Neuronal stem cell (in vitro differentiated cells): ENCODE data around the gene ADAMTS13.

Experiments
- DNase-seq: peaks from one replicate; pipeline ENCODE4 v3.0.0-alpha.2; 2013; ENCODE audit warnings: low spot score
- H2AFZ ChIP-seq: one replicate; pipeline ENCODE4 v1.6.1; 2013; ENCODE audit warnings: mild to moderate bottlenecking, low read length, inconsistent platforms
- H2AK5ac ChIP-seq: 2 replicates; pipeline ENCODE4 v1.6.1; 2013; ENCODE audit warnings: low read depth, mild to moderate bottlenecking, inconsistent platforms, low read length, moderate library complexity, mixed read lengths
- H2BK120ac ChIP-seq: 2 replicates; pipeline ENCODE4 v1.6.1; 2013; ENCODE audit warnings: low read depth, mild to moderate bottlenecking, inconsistent platforms, low read length, moderate library complexity, mixed read lengths
- H2BK12ac ChIP-seq: one replicate; pipeline ENCODE4 v1.6.1; 2013; ENCODE audit warnings: low read length, inconsistent platforms
- H2BK15ac ChIP-seq: 2 replicates; pipeline ENCODE4 v1.6.1; 2013; ENCODE audit warnings: mild to moderate bottlenecking, low read length, inconsistent platforms, mixed read lengths
- H2BK5ac ChIP-seq: one replicate; pipeline ENCODE4 v1.6.1; 2013; ENCODE audit warnings: inconsistent platforms, mild to moderate bottlenecking, low read length, moderate library complexity
- H3K14ac ChIP-seq: one replicate; pipeline ENCODE4 v1.6.1; 2013; ENCODE audit warnings: low read length, inconsistent platforms
- H3K18ac ChIP-seq: 2 replicates; pipeline ENCODE4 v1.6.1; 2013; ENCODE audit warnings: low read length, inconsistent platforms
- H3K23ac ChIP-seq: 2 replicates; pipeline ENCODE4 v1.6.1; 2013; ENCODE audit warnings: low read depth, mild to moderate bottlenecking, mixed read lengths, low read length, inconsistent platforms; ENCODE audit not compliant: poor library complexity
- H3K27ac ChIP-seq: replicated peaks from 3 replicates; pipeline ENCODE4 v1.5.1; 2013; ENCODE audit warnings: low read length, inconsistent platforms
- H3K27me3 ChIP-seq, 3 experiments: 2 replicates each; pipeline ENCODE4 v1.6.1; 2013; ENCODE audit warnings: low read length in 3 of 3, mild to moderate bottlenecking in 2 of 3, inconsistent platforms in 1 of 3, low read depth in 1 of 3, mixed read lengths in 1 of 3, moderate library complexity in 1 of 3; ENCODE audit not compliant: control insufficient read depth in 3 of 3, insufficient read depth in 3 of 3
- H3K36me3 ChIP-seq, 2 donors: replicated peaks in 1 of 2; 2 replicates each; pipeline ENCODE4 v1.6.1; 2013; ENCODE audit warnings: low read length in 2 of 2; ENCODE audit not compliant: control insufficient read depth in 2 of 2, insufficient read depth in 2 of 2
- H3K4ac ChIP-seq: 2 replicates; pipeline ENCODE4 v1.6.1; 2013; ENCODE audit warnings: inconsistent platforms, mild to moderate bottlenecking, low read length, moderate library complexity
- H3K4me1 ChIP-seq, 2 donors: 1 replicate in 1 of 2; 2 replicates in 1 of 2; pipeline ENCODE4 v1.6.1; 2013; ENCODE audit warnings: low read length in 2 of 2, low read depth in 1 of 2; ENCODE audit not compliant: control insufficient read depth in 2 of 2, insufficient read depth in 1 of 2
- H3K4me2 ChIP-seq: one replicate; pipeline ENCODE4 v1.6.1; 2013; ENCODE audit warnings: mild to moderate bottlenecking, low read length, inconsistent platforms; ENCODE audit not compliant: insufficient read depth, poor library complexity, severe bottlenecking
- H3K4me3 ChIP-seq, 2 donors: 2 replicates each; pipeline ENCODE4 v1.5.1; 2013; ENCODE audit warnings: low read length in 2 of 2, mild to moderate bottlenecking in 2 of 2, inconsistent platforms in 1 of 2, moderate library complexity in 1 of 2
- H3K79me1 ChIP-seq: one replicate; pipeline ENCODE4 v1.6.1; 2013; ENCODE audit warnings: low read depth, mild to moderate bottlenecking, inconsistent platforms, low read length, moderate library complexity
- H3K9ac ChIP-seq: one replicate; pipeline ENCODE4 v1.6.1; 2013; ENCODE audit warnings: mild to moderate bottlenecking, low read depth, low read length, inconsistent platforms; ENCODE audit not compliant: poor library complexity
- H3K9me3 ChIP-seq, 2 donors: replicated peaks in 1 of 2; 2 replicates each; pipeline versions ENCODE3 to v1.6.1; 2013; ENCODE audit warnings: low read length in 2 of 2, mild to moderate bottlenecking in 2 of 2, inconsistent platforms in 1 of 2, low read depth in 1 of 2, mixed read lengths in 1 of 2, moderate library complexity in 1 of 2; ENCODE audit not compliant: control insufficient read depth in 2 of 2, insufficient read depth in 1 of 2
- H4K8ac ChIP-seq: one replicate; pipeline ENCODE4 v1.6.1; 2013; ENCODE audit warnings: low read depth, mild to moderate bottlenecking, inconsistent platforms, low read length, moderate library complexity
- H4K91ac ChIP-seq: one replicate; pipeline ENCODE4 v1.6.1; 2013; ENCODE audit warnings: low read length, low read depth, mild to moderate bottlenecking, inconsistent platforms; ENCODE audit not compliant: poor library complexity
- WGBS, 2 donors: extraction: QIAGEN DNeasy Blood & Tissue Kit; methylation state at CpG; one replicate each; pipeline ENCODE4 v1.1.7; 2013; ENCODE audit warnings: missing lambda C conversion rate in 2 of 2, mixed read lengths in 1 of 2; ENCODE audit not compliant: insufficient read length in 2 of 2, insufficient replicate concordance in 1 of 2; ENCODE audit errors: extremely low coverage in 2 of 2; 5-methylcytosine and 5-hydroxymethylcytosine counted together

Gene ADAMTS13

GRCh38 chr9:133408042-133408441 lies 14.1 kb upstream of the ADAMTS13 start:
- Histone ChIP-seq H4K91ac (no peak overlapping the region), H4K8ac (no peak overlapping the region), H3K27me3 (no peaks in the 10 kb centered on the region), H2AFZ (no peak overlapping the region), H3K4ac (no peak overlapping the region), H3K23ac (no peak overlapping the region), H3K4me3 (no peak overlapping the region), H3K79me1 (peaks cover 10% of the 10 kb centered on the region), H3K9me3 (no peaks in the 10 kb centered on the region), H3K18ac (no peak overlapping the region), H3K14ac (no peak overlapping the region), H3K36me3 (peaks cover 59 to 93% of the 10 kb centered on the region in 2 donors), H3K27ac (no peak overlapping the region), H3K4me2 (no peak overlapping the region), H2BK5ac (no peak overlapping the region), H2BK12ac (no peak overlapping the region), H3K9ac (no peak overlapping the region), H3K4me1 (no peaks in the 10 kb centered on the region), H2AK5ac (no peak overlapping the region), H2BK15ac (no peak overlapping the region), H2BK120ac (no peak overlapping the region)
- no peak for DNase-seq
- no CpG with 5 or more reads among the region's 1 CpG for WGBS, 2 donors

GRCh38 chr9:133415170-133415569 lies 7.0 kb upstream of the ADAMTS13 start:
- Histone ChIP-seq H4K91ac (no peak overlapping the region), H2BK12ac (no peak overlapping the region), H3K18ac (no peak overlapping the region), H3K27me3 (no peaks in the 10 kb centered on the region), H3K79me1 (peaks cover 13% of the 10 kb centered on the region), H2BK120ac (no peak overlapping the region), H2BK15ac (no peak overlapping the region), H3K23ac (no peak overlapping the region), H3K27ac (no peak overlapping the region), H3K36me3 (peaks cover 37 to 61% of the 10 kb centered on the region in 2 donors), H2AK5ac (no peak overlapping the region), H3K4ac (no peak overlapping the region), H3K4me3 (no peak overlapping the region), H3K14ac (no peak overlapping the region), H2BK5ac (no peak overlapping the region), H3K9ac (no peak overlapping the region), H3K4me1 (peaks cover 3 to 9% of the 10 kb centered on the region in 2 donors), H2AFZ (no peak overlapping the region), H3K9me3 (no peaks in the 10 kb centered on the region), H4K8ac (no peak overlapping the region), H3K4me2 (no peak overlapping the region)
- no peak for DNase-seq
- no CpG with 5 or more reads among the region's 1 CpG for WGBS, 2 donors

DNA sequence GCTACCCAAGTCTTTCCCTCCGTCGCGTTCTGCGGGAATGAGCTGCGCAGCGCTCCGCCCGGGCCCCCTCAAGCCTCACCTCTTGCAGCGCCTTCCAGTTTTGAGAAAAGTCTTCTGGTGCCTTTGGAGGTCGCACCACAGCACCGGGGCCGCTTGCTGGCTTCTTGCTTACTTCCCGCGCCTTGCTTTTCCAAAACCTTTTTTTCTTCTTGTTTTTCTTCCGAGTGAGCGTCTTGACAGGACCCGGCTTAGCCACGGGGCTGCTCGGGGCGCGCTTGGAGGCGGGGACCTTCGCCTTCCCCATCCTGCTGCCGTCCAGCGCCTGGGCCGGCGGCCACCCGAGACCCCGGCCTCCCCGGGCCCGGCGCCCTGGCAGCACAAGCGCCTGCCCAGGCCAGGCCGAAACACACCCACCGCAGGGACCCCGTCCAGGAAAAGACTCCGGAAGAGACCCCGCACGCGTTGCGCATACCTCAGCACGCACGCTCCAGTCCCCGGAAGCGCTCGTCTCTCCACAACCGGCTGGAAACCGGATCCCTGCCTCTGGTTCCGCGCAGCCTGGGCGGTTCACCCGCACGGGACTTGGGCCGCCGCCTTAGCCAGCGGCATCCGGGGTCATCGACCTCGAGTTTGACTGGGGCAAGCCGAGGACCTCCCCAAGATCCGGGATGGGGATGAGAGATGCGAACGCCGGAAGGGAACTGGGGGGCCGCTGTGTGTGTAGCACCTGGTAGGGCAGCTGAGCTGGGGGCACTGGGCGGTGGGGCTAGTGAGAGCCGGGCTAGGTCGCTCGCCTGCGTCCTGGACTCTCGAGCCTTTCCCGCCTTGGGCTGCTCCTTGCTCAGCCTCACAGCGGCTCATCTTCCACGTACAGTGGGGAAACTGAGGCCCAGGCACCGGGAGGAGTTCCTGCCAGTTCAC lies 4.4 kb upstream of the ADAMTS13 start, which contains the start of gene REXO4:
Gene REXO4, minus strand, starts transcription at position 470 of the 921 bp plus-strand sequence. Its CDS starts 166 bp downstream, at position 304.
- DNase-seq: peak; percentile 92
- WGBS, 2 donors: no CpG with 5 or more reads among the region's 75 CpGs
- H3K9ac ChIP-seq: peak within 1 kb of the TSS; percentile 89

DNA sequence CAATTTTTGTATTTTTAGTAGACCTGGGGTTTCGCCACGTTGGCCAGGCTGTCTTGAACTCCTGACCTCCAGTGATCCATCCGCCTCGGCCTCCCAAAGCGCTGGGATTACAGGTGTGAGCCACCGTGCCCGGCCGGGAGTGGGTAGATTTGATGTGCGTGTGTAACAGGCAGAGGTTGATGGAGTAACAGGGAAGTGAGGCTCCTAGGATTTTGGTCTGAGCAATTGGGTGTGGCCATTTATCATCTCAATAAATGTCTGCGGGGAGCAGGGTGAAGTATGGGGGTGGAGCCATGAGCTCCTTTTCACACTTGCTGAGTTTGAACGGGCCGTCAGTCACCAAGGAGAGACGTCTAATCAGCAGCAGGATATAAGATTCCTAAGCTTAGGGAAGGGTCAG lies 3.2 kb upstream of the ADAMTS13 start:
- H3K4me3 ChIP-seq: peak overlapping the region in 1 of 2 donors; percentile 73
- H2BK12ac ChIP-seq: no peak overlapping the region
- H2BK120ac ChIP-seq: no peak overlapping the region
- H2BK5ac ChIP-seq: no peak overlapping the region
- no CpG with 5 or more reads among the region's 13 CpGs for WGBS, 2 donors
- H3K9ac ChIP-seq: no peak overlapping the region
- H3K18ac ChIP-seq: no peak overlapping the region
- no peak overlapping the region for H4K8ac ChIP-seq
- peaks cover 3 to 9% of the 10 kb centered on the region in 2 donors for H3K4me1 ChIP-seq
- H3K79me1 ChIP-seq: peaks cover 2% of the 10 kb centered on the region
- peak overlapping the region; percentile 3 for H3K4me2 ChIP-seq
- H3K27me3 ChIP-seq: no peaks in the 10 kb centered on the region
- H3K23ac ChIP-seq: no peak overlapping the region
- no peak overlapping the region for H2BK15ac ChIP-seq
- H3K4ac ChIP-seq: no peak overlapping the region
- H3K36me3 ChIP-seq: peaks cover 9 to 26% of the 10 kb centered on the region in 2 donors
- DNase-seq: no peak
- no peak overlapping the region for H3K27ac ChIP-seq
- H3K14ac ChIP-seq: no peak overlapping the region
- H3K9me3 ChIP-seq: no peaks in the 10 kb centered on the region
- no peak overlapping the region for H2AFZ ChIP-seq
- no peak overlapping the region for H2AK5ac ChIP-seq
- no peak overlapping the region for H4K91ac ChIP-seq

More for the DNA sequence above, 4.4 kb upstream of the ADAMTS13 start, which contains the start of gene REXO4:
- peak within 1 kb of the TSS; percentile 89 for H3K4me2 ChIP-seq
- H3K9me3 ChIP-seq: no peaks in the 10 kb centered on the region
- peak within 1 kb of the TSS; percentile 97 for H3K18ac ChIP-seq
- H3K4me3 ChIP-seq: peak within 1 kb of the TSS; percentile 73 to 84
- peak within 1 kb of the TSS; percentile 98 for H3K27ac ChIP-seq
- peaks cover 3 to 9% of the 10 kb centered on the region in 2 donors for H3K4me1 ChIP-seq
- H4K91ac ChIP-seq: no peak within 1 kb of the TSS
- H3K23ac ChIP-seq: peak within 1 kb of the TSS; percentile 76
- peak within 1 kb of the TSS; percentile 93 for H3K4ac ChIP-seq
- H3K79me1 ChIP-seq: peaks cover 4% of the 10 kb centered on the region
- no peak within 1 kb of the TSS for H2BK15ac ChIP-seq
- H2BK12ac ChIP-seq: no peak within 1 kb of the TSS
- no peak within 1 kb of the TSS for H2BK120ac ChIP-seq
- H2BK5ac ChIP-seq: peak within 1 kb of the TSS; percentile 60
- peak within 1 kb of the TSS; percentile 70 for H4K8ac ChIP-seq
- peaks cover 17 to 36% of the 10 kb centered on the region in 2 donors for H3K36me3 ChIP-seq
- H2AFZ ChIP-seq: peak within 1 kb of the TSS; percentile 94
- peak within 1 kb of the TSS; percentile 26 for H2AK5ac ChIP-seq
- no peak within 1 kb of the TSS for H3K14ac ChIP-seq
- H3K27me3 ChIP-seq: no peaks in the 10 kb centered on the region
